HG02870 (cell line): ENCODE measurements around the gene MCEE.
A peak's percentile ranks its signal among the peaks of the same experiment; 100 is the strongest.
"Not testable (repeated sequence)": the region's sequence is repeated elsewhere in the genome, so short reads cannot be mapped to it uniquely, and the experiment has no call there.

Source experiments
- ATAC-seq: cut with Tn5 transposase; IDR thresholded peaks from one replicate; pipeline ENCODE4 v1.9.1; 2021; ENCODE audit warnings: mild to moderate bottlenecking, moderate library complexity; ENCODE audit not compliant: unreplicated experiment

The MCEE gene

DNA sequence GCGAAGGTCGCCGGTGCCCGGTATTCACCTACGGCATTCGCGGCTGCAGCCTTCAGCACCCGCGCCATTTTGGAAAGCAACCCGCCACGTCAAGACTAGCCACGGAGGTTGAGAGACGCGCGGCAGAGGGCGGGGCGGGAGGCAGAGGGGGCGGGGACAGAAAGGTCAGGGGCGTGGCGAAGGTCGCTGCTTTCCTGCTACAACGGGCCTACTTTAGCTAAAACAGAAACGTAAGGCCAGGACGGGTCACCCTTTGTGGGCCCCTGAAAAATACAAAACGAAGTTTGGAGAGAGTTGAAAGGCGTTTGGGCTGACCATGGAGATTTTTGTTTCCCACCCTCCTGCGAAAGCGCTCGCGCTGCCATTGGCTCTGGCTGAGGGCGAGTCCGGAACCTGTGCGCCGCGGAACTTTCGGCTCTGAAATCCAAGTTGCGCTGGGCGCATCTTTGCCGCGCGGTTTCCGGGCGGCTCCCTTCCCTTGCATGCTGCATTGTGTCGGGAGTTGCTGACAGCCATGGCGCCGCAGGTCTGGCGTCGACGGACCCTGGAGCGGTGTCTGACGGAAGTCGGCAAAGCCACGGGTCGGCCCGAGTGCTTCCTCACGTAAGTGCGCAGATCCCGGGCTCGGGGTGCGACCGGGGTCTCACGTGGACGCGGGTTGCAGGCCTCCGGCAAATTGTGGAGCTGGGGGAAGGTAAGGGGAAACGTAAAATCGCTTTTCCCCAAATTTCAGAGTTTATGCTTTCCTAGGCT lies at the start of gene MCEE, which contains the start of gene MPHOSPH10:
MCEE (minus strand) TSS at position 78 of the 753 bp plus-strand sequence; CDS start at position 68, 10 bp downstream.
MPHOSPH10 (plus strand) TSS at position 483 of the 753 bp plus-strand sequence; CDS start at position 515, 32 bp downstream.
- peak; percentile 92 for ATAC-seq

GRCh38 chr2:71178836-71179235 lies 48.8 kb upstream of the MCEE start:
- not testable (repeated sequence) for ATAC-seq

- ATAC-seq: no peak
These were observed 44.2 kb upstream of the MCEE start for GRCh38 chr2:71174207-71174606.

- ATAC-seq: no peak
These were observed 43.1 kb upstream of the MCEE start for GRCh38 chr2:71173096-71173495.

GRCh38 chr2:71166812-71167211 lies 36.8 kb upstream of the MCEE start:
- no peak for ATAC-seq

DNA sequence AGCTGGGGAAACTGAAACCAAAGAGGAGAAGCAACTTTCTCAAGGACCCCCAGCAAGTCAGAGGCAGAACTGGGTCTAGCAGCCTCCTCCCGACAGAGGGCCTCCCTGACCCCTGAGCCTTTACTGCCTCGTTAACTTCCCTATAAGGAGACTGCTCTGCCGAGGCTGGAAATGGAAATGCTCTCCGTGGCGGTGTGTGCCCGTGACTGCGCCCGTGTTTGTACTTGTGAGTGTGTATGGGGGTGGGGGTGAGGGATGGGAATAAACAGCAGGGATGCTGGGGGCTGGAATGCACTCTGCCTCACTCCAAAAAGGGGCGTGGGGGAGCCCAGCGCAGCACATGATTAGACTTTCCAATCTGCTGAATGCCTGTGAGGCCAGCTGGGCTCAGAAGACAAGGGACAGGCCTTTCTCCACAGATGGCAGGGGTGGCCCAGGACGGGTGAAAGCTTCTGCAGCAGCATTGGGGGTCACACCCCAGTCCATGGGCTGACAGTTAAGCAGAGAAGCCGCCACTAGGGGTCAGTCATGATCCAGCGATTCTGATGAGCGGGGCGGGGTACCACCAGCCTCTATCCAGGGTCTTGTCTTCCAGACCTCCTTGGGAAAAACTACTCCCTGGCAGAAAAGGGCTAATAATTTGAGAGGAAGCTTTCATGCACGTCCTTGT lies 27.2 kb upstream of the MCEE start:
- ATAC-seq: no peak

DNA sequence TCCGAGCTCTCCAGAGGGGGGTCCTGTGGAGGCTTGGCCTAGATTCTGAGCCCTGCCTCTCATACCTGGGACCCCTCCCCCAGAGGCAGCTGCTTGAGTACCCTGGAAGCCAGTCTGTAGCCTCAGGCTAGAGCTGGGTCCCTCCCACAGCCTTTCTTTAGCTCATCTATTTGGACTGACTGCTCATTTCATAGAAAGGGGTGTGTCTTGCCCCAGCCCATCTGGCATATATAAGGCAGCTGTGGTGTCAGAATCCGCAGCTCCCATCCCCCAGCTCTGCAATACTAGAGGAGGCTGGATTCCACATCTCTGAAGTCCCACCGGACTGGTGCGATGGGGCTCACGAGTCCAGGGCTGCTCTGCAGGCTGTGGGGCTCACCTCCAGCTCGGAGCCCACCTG lies 26.5 kb upstream of the MCEE start:
- no peak for ATAC-seq

- ATAC-seq: no peak
These were observed 25.8 kb upstream of the MCEE start for GRCh38 chr2:71155846-71156245.

DNA sequence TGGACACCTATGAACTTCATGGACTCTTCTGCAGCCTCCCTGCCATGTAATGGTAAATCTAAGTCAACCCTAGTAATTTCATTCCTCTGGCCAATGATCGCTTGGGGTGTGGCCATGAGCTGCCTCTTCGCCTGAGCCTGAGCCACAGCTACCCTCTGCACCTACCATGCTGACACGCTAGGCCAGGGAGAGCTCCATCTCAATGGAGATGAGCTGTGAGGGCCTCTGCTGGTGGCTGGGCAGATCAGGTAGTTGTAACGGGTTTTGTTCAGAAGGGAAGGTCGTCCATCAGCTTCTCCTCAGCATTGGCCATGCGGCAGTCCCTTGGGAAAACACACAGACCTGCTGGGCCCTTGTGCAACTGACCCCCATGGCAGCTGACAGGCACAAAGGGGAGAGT lies 24.8 kb upstream of the MCEE start:
- ATAC-seq: peak; percentile 76

- ATAC-seq: no peak
These were observed 24.2 kb upstream of the MCEE start for GRCh38 chr2:71154279-71154678.

GRCh38 chr2:71153585-71154224 lies 23.7 kb upstream of the MCEE start:
- no peak for ATAC-seq

GRCh38 chr2:71151620-71152019 lies 21.6 kb upstream of the MCEE start:
- ATAC-seq: no peak

DNA sequence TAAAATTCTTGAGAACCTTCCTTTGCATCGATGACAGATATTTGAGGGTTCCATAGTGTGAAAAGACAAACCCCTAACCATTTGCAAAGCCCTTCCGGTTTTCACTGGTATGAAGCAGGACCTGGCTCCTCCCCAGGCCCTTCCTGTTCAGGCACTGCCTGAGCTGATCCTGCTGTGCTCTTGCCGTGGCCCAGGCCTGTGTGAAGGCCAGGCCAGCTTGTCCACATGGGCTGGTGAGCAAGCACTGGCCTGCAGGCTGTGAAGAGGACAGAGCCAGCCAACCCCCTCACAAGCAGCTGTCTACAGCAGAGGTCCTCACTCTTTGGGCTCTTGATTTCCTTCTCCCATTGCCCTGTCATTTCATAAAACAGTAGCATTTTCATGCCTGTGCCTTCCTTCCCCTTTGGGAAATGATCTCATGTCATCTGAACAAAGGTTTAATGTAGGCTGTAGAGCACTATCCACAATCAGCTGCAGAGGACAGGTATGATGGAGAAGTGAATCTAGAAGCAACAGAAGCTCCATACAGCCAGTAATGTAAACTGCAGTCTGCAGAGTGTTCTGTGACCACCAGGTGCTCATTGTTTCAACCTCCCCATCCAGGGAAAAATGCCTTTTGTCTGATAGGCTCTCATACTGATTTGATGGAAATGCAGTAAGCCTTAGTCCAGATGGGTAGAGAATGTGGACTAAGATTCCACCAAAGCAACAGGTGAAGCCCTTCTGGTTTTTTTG lies 20.2 kb upstream of the MCEE start:
- ATAC-seq: no peak

- ATAC-seq: no peak
These were observed 18.6 kb upstream of the MCEE start for GRCh38 chr2:71148506-71149063.

GRCh38 chr2:71143782-71144181 lies 13.8 kb upstream of the MCEE start:
- ATAC-seq: no peak

DNA sequence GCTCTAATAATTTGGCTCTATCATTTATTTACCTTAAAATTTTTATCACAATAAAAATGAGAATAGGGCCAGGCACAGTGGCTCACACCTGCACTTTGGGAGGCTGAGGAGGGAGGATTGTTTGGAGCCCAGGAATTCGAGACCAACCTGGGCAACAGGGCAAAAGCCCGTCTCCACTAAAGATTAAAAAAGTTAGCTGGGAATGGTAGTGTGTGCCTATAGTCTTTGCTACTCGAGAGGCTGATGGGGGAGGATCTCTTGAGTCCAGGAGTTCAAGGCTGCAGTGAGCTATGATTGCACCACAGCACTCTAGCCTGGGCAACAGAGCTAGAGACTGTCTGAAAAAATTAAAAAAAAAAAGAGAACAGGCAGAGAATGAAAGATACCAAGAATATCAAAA lies 6.1 kb upstream of the MCEE start:
- no peak for ATAC-seq

DNA sequence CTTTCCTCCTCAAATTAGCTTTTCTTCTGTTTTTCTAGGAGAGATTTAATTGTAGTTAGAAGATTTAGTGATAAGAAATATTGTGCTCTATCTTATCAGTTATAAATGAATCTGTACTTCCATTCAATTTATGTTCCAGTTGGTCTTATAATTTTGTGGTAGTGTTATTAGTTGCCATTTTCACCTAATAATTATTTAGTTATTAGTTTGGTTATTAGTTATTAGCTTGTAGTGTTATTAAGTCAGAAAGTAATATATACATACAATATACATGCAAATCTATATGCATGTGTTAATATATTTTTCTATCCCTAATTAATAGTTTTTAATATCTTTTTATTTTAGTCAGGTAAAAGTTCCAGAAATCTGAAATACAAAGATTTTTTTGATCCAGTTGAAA lies 3.6 kb upstream of the MCEE start:
- no peak for ATAC-seq

DNA sequence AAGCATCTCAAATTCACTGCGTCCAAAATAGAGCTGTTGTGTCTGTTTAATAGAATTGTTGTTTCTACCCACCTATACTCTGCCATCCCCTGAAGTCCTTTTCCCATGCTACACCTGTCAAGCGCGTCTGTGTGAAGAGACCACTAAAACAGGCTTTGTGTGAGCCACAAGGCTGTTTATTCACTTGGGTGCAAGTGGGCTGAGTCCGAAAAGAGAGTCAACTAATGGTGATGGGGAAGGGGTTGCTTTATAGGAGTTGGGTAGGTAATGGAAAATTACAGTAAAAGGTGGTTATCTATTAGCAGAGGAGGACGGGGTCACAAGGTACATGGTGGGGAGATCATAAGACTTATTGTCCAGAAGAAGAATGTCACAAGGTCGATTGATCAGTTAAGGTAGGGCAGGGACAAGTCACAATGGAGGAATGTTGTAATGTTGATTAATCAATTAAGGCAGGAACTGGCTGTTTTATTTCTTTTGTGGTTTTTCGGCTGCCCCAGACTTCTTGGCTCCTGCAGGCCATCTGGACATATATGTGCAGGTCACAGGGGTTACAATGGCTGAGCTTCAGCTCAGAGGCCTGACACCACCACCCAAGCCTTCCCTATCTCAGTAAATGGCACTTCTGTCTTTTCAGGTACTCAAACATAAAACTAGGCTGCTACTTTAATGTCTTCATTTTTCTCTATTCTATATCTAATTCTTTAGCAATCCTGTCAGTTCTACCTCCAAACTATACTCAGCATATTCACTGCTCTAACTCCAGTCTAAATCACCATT lies 1.5 kb upstream of the MCEE start:
- not testable (repeated sequence) for ATAC-seq

GRCh38 chr2:71130905-71131244 lies 846 bp upstream of the MCEE start:
- no peak for ATAC-seq

GRCh38 chr2:71129902-71130151 lies 202 bp downstream of the MCEE start:
- peak; percentile 44 for ATAC-seq
